ENCODE measurements around the gene CCDC92.

DNA sequence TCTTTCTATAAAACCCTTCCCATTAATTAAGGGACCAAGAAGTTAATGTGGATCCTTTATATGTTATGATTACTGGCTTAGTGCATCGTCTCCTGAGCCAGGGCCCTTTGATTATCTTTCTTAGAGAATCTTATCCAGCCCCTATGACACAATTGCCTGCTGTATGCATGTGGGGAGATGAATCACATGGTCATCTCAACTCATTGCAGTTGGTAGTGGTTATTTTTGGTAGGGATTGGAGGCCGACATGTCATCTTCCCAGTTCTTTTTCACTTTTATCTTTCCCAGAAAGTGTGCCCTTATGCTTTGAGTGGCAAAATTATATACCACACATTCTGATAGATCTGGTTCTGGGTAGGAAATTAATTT, 26.3 kb upstream of the CCDC92 start:
- no peak for TF ChIP-seq POLR2A (IDR thresholded peaks at IDR 0.05)
- TF ChIP-seq, protein P1, sequence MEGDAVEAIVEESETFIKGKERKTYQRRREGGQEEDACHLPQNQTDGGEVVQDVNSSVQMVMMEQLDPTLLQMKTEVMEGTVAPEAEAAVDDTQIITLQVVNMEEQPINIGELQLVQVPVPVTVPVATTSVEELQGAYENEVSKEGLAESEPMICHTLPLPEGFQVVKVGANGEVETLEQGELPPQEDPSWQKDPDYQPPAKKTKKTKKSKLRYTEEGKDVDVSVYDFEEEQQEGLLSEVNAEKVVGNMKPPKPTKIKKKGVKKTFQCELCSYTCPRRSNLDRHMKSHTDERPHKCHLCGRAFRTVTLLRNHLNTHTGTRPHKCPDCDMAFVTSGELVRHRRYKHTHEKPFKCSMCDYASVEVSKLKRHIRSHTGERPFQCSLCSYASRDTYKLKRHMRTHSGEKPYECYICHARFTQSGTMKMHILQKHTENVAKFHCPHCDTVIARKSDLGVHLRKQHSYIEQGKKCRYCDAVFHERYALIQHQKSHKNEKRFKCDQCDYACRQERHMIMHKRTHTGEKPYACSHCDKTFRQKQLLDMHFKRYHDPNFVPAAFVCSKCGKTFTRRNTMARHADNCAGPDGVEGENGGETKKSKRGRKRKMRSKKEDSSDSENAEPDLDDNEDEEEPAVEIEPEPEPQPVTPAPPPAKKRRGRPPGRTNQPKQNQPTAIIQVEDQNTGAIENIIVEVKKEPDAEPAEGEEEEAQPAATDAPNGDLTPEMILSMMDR (IDR thresholded peaks at IDR 0.05), result no peak
